ENCODE measurements around the gene ZNF516. TPM values are rescaled to one million over a fixed set of nuclear protein-coding genes. Genes with fewer than 3 reads are reported as not detected.
A peak's percentile ranks its signal among the peaks of the same experiment; 100 is the strongest.

The ZNF516 gene
- total RNA-seq, 2 experiments from 2014 or later, result 2.5 to 3.3 TPM

- ChIA-PET CTCF (interaction anchor here (1.0 kb wide), 1 partner anchor 32 kb away, joined by 3 read pairs; no protein-coding TSS in a partner anchor), POLR2A (no interaction called here)
- no peak for ATAC-seq
- Mint-ChIP-seq H3K4me1 (ENCODE audit: low read depth) (peaks cover 20% of the 10 kb centered on the region), H3K27ac (no peak overlapping the region), H3K9me3 (ENCODE audit: insufficient read depth) (no peaks in the 10 kb centered on the region), H3K4me3 (no peak overlapping the region), H3K27me3 (ENCODE audit: low read depth) (no peaks in the 10 kb centered on the region), H3K36me3 (ENCODE audit: low read depth) (peaks cover 2% of the 10 kb centered on the region)
- DNase-seq, result no peak
These were observed 114.1 kb downstream of the ZNF516 start for GRCh38 chr18:76380791-76381405.

- POLR2A ChIA-PET, result no interaction called here
- Mint-ChIP-seq H3K9me3 (ENCODE audit: insufficient read depth) (no peaks in the 10 kb centered on the region), H3K27me3 (ENCODE audit: low read depth) (no peaks in the 10 kb centered on the region), H3K36me3 (ENCODE audit: low read depth) (peaks cover 2% of the 10 kb centered on the region), H3K4me1 (ENCODE audit: low read depth) (peaks cover 25% of the 10 kb centered on the region), H3K4me3 (no peak overlapping the region), H3K27ac (no peak overlapping the region)
- CTCF ChIA-PET, result interaction anchor here (1.0 kb wide), 1 partner anchor 32 kb away, joined by 3 read pairs; no protein-coding TSS in a partner anchor
- no peak for ATAC-seq
- DNase-seq, result no peak
These were observed 114.8 kb downstream of the ZNF516 start for GRCh38 chr18:76380127-76380729.

DNA sequence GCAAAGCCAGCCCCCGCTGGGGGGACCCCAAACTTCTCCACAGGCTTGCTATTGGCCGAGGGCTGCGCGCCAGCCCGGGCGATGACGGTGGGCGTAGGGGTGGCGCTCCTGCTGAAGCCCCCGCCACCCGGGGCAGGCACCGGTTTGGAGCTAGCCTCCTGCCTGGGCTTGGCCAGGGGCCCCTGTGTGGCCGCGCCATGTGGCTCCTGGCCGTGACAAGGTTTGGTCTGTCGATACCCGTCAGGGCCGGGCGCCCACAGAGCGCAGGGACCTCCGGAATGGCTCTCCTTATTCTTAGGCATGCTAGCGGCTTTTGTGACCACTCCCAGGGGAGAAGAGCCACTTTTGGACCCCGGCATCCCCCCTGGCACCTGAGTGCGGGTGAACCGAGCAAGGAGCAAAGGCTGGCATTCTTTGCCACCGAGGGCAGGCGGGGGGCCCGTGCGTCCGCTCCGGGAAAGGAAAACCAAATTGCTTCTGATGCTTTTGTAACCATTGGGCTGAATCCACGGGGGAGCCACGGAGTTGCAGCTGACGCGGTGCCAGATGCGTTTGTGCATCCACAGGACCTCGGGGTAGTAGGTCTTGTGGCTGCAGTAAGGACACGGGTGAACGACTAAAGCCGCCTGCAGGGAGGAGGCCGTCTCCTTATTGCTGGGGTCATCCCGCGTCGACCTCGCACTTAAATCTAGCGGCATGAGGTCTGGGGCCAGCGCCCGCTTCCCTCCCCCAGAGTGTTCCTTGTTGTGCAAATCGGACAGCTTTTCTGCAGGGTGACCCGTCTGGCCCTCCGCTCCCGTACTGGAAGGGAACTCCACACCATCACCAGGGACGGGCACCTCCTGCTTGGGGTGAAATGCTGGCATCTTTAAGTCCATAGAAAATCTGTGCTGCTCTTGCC, 115.6 kb downstream of the ZNF516 start:
- no peak overlapping the region for H3K4me3 Mint-ChIP-seq
- H3K27ac Mint-ChIP-seq, result no peak overlapping the region
- H3K27me3 Mint-ChIP-seq (ENCODE audit: low read depth), result no peaks in the 10 kb centered on the region
- DNase-seq, result no peak
- peaks cover 2% of the 10 kb centered on the region for H3K36me3 Mint-ChIP-seq (ENCODE audit: low read depth)
- ChIA-PET CTCF (no interaction called here), POLR2A (no interaction called here)
- ATAC-seq, result no peak
- peaks cover 32% of the 10 kb centered on the region for H3K4me1 Mint-ChIP-seq (ENCODE audit: low read depth)
- no peaks in the 10 kb centered on the region for H3K9me3 Mint-ChIP-seq (ENCODE audit: insufficient read depth)

GRCh38 chr18:76378526-76379215, 116.4 kb downstream of the ZNF516 start:
- Mint-ChIP-seq H3K4me3 (no peak overlapping the region), H3K27me3 (ENCODE audit: low read depth) (no peaks in the 10 kb centered on the region), H3K9me3 (ENCODE audit: insufficient read depth) (no peaks in the 10 kb centered on the region), H3K4me1 (ENCODE audit: low read depth) (peaks cover 38% of the 10 kb centered on the region), H3K27ac (no peak overlapping the region), H3K36me3 (ENCODE audit: low read depth) (peaks cover 2% of the 10 kb centered on the region)
- ChIA-PET CTCF (no interaction called here), POLR2A (no interaction called here)
- no peak for ATAC-seq
- no peak for DNase-seq

- DNase-seq, result no peak
- Mint-ChIP-seq H3K4me1 (ENCODE audit: low read depth) (peaks cover 50% of the 10 kb centered on the region), H3K9me3 (ENCODE audit: insufficient read depth) (no peaks in the 10 kb centered on the region), H3K36me3 (ENCODE audit: low read depth) (peaks cover 4% of the 10 kb centered on the region), H3K4me3 (no peak overlapping the region), H3K27me3 (ENCODE audit: low read depth) (no peaks in the 10 kb centered on the region), H3K27ac (peak overlapping the region; percentile 61)
- no peak for ATAC-seq
- CTCF ChIA-PET, result no interaction called here
- POLR2A ChIA-PET, result no interaction called here
These were observed 117.7 kb downstream of the ZNF516 start for GRCh38 chr18:76377359-76377756.

DNA sequence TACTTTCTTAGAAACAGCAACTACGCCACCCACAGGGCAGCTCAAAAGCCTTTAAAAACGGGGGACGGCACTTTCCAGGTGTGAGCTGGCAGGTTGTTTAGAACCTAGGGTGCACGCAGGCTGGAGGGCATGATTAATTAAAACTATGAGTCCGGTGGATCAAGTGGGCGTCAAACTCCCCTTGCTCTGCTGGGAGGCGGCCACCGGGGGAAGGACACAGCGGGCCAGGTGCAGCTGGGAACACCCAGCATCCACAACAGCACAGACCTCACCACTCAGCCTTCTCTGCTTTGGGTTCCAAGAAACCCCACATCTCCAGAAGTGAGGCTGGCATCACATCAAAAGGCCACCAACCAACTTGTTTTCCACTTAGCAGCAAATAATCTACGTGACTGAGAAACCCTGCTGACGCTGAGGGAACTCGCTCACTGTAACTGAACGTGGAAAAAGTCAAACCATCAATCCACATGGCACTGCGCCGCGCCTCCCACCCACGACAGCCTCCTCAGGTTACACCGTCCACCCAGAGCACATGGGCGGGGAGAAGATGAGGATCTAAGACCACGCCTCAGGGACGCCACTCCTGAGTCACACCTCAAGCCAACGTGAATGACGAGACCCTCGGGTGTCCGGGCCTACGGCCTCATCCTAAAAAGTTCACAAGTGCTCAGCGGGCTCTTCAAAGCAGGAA, 118.2 kb downstream of the ZNF516 start:
- H3K4me3 Mint-ChIP-seq, result peak overlapping the region; percentile 4
- H3K27ac Mint-ChIP-seq, result peak overlapping the region; percentile 61
- peaks cover 50% of the 10 kb centered on the region for H3K4me1 Mint-ChIP-seq (ENCODE audit: low read depth)
- H3K9me3 Mint-ChIP-seq (ENCODE audit: insufficient read depth), result no peaks in the 10 kb centered on the region
- ChIA-PET POLR2A (no interaction called here), CTCF (no interaction called here)
- ATAC-seq (peak; percentile 47), DNase-seq (peak; percentile 55)
- H3K36me3 Mint-ChIP-seq (ENCODE audit: low read depth), result peaks cover 4% of the 10 kb centered on the region
- H3K27me3 Mint-ChIP-seq (ENCODE audit: low read depth), result no peaks in the 10 kb centered on the region

DNA sequence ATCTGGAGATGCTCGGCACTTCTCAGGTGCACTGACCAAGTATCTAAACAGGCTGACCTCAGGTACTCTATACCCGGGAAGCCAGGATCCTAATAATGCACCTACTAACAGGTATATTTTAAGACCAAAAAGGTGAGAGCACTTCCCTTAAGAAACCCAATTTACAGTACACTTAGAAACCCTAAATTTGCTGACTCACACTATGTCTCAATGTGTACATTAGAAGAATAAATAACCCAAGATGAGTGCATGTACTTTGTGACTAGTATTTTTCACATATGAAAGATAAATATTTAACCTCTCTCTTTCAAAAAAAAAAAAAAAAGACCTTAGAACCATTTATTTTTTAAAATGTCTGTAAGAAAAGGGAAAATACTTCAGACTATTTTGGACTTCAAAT, 118.8 kb downstream of the ZNF516 start:
- ATAC-seq (no peak), DNase-seq (no peak)
- Mint-ChIP-seq H3K36me3 (ENCODE audit: low read depth) (peaks cover 4% of the 10 kb centered on the region), H3K9me3 (ENCODE audit: insufficient read depth) (no peaks in the 10 kb centered on the region), H3K4me3 (no peak overlapping the region), H3K27me3 (ENCODE audit: low read depth) (no peaks in the 10 kb centered on the region), H3K4me1 (ENCODE audit: low read depth) (peaks cover 50% of the 10 kb centered on the region), H3K27ac (no peak overlapping the region)
- ChIA-PET CTCF (no interaction called here), POLR2A (no interaction called here)

- peak overlapping the region; percentile 89 for H3K27ac Mint-ChIP-seq
- H3K4me3 Mint-ChIP-seq, result peak overlapping the region; percentile 54
- ChIA-PET CTCF (interaction anchor here (0.8 to 1.6 kb wide), 3 partner anchors 10 to 347 kb away, joined by 3 to 5 read pairs (median 3); no protein-coding TSS in a partner anchor), POLR2A (no interaction called here)
- peaks cover 50% of the 10 kb centered on the region for H3K4me1 Mint-ChIP-seq (ENCODE audit: low read depth)
- peak; percentile 69 for ATAC-seq
- H3K36me3 Mint-ChIP-seq (ENCODE audit: low read depth), result peaks cover 6% of the 10 kb centered on the region
- no peaks in the 10 kb centered on the region for H3K27me3 Mint-ChIP-seq (ENCODE audit: low read depth)
- no peaks in the 10 kb centered on the region for H3K9me3 Mint-ChIP-seq (ENCODE audit: insufficient read depth)
- DNase-seq, result peak; percentile 73
These were observed 120.4 kb downstream of the ZNF516 start for GRCh38 chr18:76374330-76375281.

- Mint-ChIP-seq H3K36me3 (ENCODE audit: low read depth) (peaks cover 6% of the 10 kb centered on the region), H3K4me3 (no peak overlapping the region), H3K9me3 (ENCODE audit: insufficient read depth) (no peaks in the 10 kb centered on the region), H3K27ac (peak overlapping the region; percentile 89), H3K4me1 (ENCODE audit: low read depth) (peaks cover 50% of the 10 kb centered on the region), H3K27me3 (ENCODE audit: low read depth) (no peaks in the 10 kb centered on the region)
- DNase-seq (no peak), ATAC-seq (no peak)
- POLR2A ChIA-PET, result no interaction called here
- CTCF ChIA-PET, result interaction anchor here (1.4 to 1.6 kb wide), 2 partner anchors 8 to 26 kb away, joined by 3 to 5 read pairs; no protein-coding TSS in a partner anchor
These were observed 121.7 kb downstream of the ZNF516 start for GRCh38 chr18:76373297-76373696.

DNA sequence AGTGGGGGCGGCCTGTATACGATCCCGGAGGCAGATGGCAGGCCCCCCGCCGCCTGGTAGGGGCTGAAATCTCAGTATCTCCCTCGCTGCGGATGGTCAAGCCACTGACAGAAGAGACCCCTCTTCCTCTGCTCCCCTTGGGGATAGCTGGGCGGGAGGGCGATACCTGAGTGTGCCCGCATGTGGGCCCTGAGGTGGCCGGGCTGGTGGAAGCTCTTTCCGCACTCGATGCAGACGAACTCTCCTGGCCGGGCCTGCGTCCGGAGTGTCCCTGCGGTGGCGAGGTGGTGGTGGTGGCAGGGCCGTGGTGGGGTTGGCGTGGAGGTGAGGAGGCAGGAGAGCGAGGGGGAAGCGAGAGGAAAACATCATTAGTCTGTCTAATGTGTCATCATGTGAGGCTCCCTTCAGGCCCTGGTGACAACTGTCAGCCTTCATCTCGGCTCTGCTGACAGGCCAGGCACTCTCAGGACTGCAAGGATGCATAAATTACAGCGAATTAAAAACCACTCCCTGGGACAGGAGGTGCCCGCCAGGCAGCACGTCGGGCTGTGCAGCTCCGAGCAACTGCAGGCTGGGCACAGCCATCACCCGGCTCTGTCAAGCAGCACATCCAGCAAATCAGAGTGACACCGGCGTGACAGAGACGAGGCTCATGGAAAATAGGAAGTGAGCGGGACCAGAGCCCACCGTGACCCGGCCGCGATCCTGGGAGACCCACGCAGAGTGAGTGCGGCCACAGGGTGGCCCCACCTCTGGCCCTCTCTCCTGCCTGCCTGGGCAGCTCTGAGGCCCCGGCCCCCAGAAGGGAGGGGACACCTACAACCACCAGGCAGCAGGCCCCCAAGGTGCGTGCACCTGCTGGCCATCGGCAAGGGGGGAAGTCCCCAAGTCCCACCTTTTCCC, 123.5 kb downstream of the ZNF516 start:
- H3K9me3 Mint-ChIP-seq (ENCODE audit: insufficient read depth), result no peaks in the 10 kb centered on the region
- ATAC-seq (no peak), DNase-seq (no peak)
- no peaks in the 10 kb centered on the region for H3K27me3 Mint-ChIP-seq (ENCODE audit: low read depth)
- H3K36me3 Mint-ChIP-seq (ENCODE audit: low read depth), result peaks cover 4% of the 10 kb centered on the region
- POLR2A ChIA-PET, result no interaction called here
- CTCF ChIA-PET, result interaction anchor here (1.0 to 1.4 kb wide), 2 partner anchors 11 to 27 kb away, joined by 3 to 4 read pairs; no protein-coding TSS in a partner anchor
- H3K27ac Mint-ChIP-seq, result no peak overlapping the region
- peaks cover 43% of the 10 kb centered on the region for H3K4me1 Mint-ChIP-seq (ENCODE audit: low read depth)
- no peak overlapping the region for H3K4me3 Mint-ChIP-seq
